K562 (cell line): ENCODE measurements around the gene POPDC2.

Experiments used
- CBX5 ChIP-seq: IDR thresholded peaks from 2 replicates; pipeline ENCODE4 v1.6.1; 2014; ENCODE audit warnings: low read depth, borderline replicate concordance
- CTCF ChIP-seq, 3 experiments: IDR thresholded peaks in 2 of 3; conservative IDR thresholded peaks in 1 of 3; 2 replicates each; pipeline ENCODE4 v1.5.1; 2011 to 2012; ENCODE audit warnings: low read length in 3 of 3, mild to moderate bottlenecking in 3 of 3, control low read depth in 2 of 3, improper control_type of control experiment in 1 of 3, inconsistent platforms in 1 of 3, low read depth in 1 of 3, mixed read lengths in 1 of 3, moderate library complexity in 1 of 3; ENCODE audit not compliant: insufficient read depth in 2 of 3
- FOXK2 ChIP-seq, 2 experiments: fragments of 450-650 bp; IDR thresholded peaks in 1 of 2; conservative IDR thresholded peaks in 1 of 2; 2 replicates each; pipeline ENCODE4 v1.6.1; 2016; ENCODE audit warnings: low read depth in 2 of 2, mild to moderate bottlenecking in 1 of 2
- RBM39 ChIP-seq: fragments of 200-400 bp; formaldehyde crosslinking; optimal IDR thresholded peaks from 2 replicates; pipeline ENCODE3; 2018; ENCODE audit warnings: low read depth, low read length

- TF ChIP-seq FOXK2 (conservative IDR thresholded peaks at IDR 0.05 in 1 of 2, IDR thresholded peaks at IDR 0.05 in 1 of 2; ENCODE audit: low read depth in 2 of 2) (no peak), CBX5 (no peak), RBM39 (no peak), CTCF (IDR thresholded peaks at IDR 0.05 in 2 of 3, conservative IDR thresholded peaks at IDR 0.05 in 1 of 3; ENCODE audit: insufficient read depth in 2 of 3, low read depth in 1 of 3, low read length in 3 of 3) (no peak)
Measured at GRCh38 chr3:119595639-119596334, 64.6 kb downstream of the POPDC2 start.
